Measurements from ENCODE around the gene UBE2U. TPM values are rescaled to one million over a fixed set of nuclear protein-coding genes. Genes with fewer than 3 reads are reported as not detected.
"Not testable (repeated sequence)": the region's sequence is repeated elsewhere in the genome, so short reads cannot be mapped to it uniquely, and the experiment has no call there.

UBE2U gene
- total and polyA plus RNA-seq, 12 donors, result not detected

GRCh38 chr1:64235181-64235580, 31.8 kb downstream of the UBE2U start:
- no peaks in the 10 kb centered on the region for H3K27me3 ChIP-seq
- no peak for DNase-seq
- intact Hi-C loops (cut with DNase I), result no loop called here
- no peak for TF ChIP-seq POLR2A (IDR thresholded peaks at IDR 0.05)
- TF ChIP-seq CTCF (IDR thresholded peaks at IDR 0.05), result no peak
- H3K36me3 ChIP-seq (replicated peaks in 1 of 2), result no peaks in the 10 kb centered on the region
- no peaks in the 10 kb centered on the region for H3K9me3 ChIP-seq (replicated peaks in 1 of 3)
- no peak overlapping the region for H3K4me3 ChIP-seq
- H3K27ac ChIP-seq, result no peak overlapping the region
- no peaks in the 10 kb centered on the region for H3K4me1 ChIP-seq (replicated peaks in 1 of 2)

- Histone ChIP-seq H3K27me3 (no peaks in the 10 kb centered on the region), H3K27ac (no peak overlapping the region), H3K4me1 (replicated peaks in 1 of 2) (no peaks in the 10 kb centered on the region), H3K4me3 (no peak overlapping the region), H3K36me3 (replicated peaks in 1 of 2) (no peaks in the 10 kb centered on the region), H3K9me3 (replicated peaks in 1 of 3) (no peaks in the 10 kb centered on the region)
- intact Hi-C loops (cut with DNase I), result no loop called here
- 85 to 95% (median 90%) methylated on average over 1 of the region's 1 CpG for WGBS, 4 donors
- no peak for TF ChIP-seq POLR2A (IDR thresholded peaks at IDR 0.05)
- TF ChIP-seq CTCF (IDR thresholded peaks at IDR 0.05), result no peak
- DNase-seq, result no peak
Measured at GRCh38 chr1:64235910-64236309, 32.5 kb downstream of the UBE2U start.

GRCh38 chr1:64236541-64236954, 33.1 kb downstream of the UBE2U start:
- WGBS, 4 donors, result 72 to 86% (median 76%) methylated on average over 1 of the region's 1 CpG
- H3K27me3 ChIP-seq, result no peaks in the 10 kb centered on the region
- DNase-seq, result no peak
- no peaks in the 10 kb centered on the region for H3K9me3 ChIP-seq (replicated peaks in 1 of 3)
- no peak overlapping the region for H3K4me3 ChIP-seq
- intact Hi-C loops (cut with DNase I), result no loop called here
- H3K27ac ChIP-seq, result no peak overlapping the region
- TF ChIP-seq CTCF (IDR thresholded peaks at IDR 0.05) (no peak), POLR2A (IDR thresholded peaks at IDR 0.05) (no peak)
- H3K4me1 ChIP-seq (replicated peaks in 1 of 2), result no peaks in the 10 kb centered on the region
- H3K36me3 ChIP-seq (replicated peaks in 1 of 2), result no peaks in the 10 kb centered on the region

GRCh38 chr1:64239519-64239918, 36.1 kb downstream of the UBE2U start:
- H3K4me3 ChIP-seq; intact Hi-C loops (cut with DNase I); H3K27me3 ChIP-seq; H3K36me3 ChIP-seq (replicated peaks in 1 of 2); DNase-seq; H3K9me3 ChIP-seq (replicated peaks in 1 of 3); H3K27ac ChIP-seq; H3K4me1 ChIP-seq (replicated peaks in 1 of 2): not testable (repeated sequence)
- 79 to 93% (median 84%) methylated on average over 4 of the region's 4 CpGs for WGBS, 4 donors

GRCh38 chr1:64240206-64240605, 36.8 kb downstream of the UBE2U start:
- H3K36me3 ChIP-seq (replicated peaks in 1 of 2), result no peaks in the 10 kb centered on the region
- intact Hi-C loops (cut with DNase I), result loop anchor here (5.0 to 10.0 kb wide), 5 partner anchors 103 to 565 kb away; no protein-coding TSS in a partner anchor
- no peaks in the 10 kb centered on the region for H3K4me1 ChIP-seq (replicated peaks in 1 of 2)
- TF ChIP-seq CTCF (IDR thresholded peaks at IDR 0.05) (no peak), POLR2A (IDR thresholded peaks at IDR 0.05) (no peak)
- no peak overlapping the region for H3K27ac ChIP-seq
- H3K4me3 ChIP-seq, result no peak overlapping the region
- H3K9me3 ChIP-seq (replicated peaks in 1 of 3), result no peaks in the 10 kb centered on the region
- H3K27me3 ChIP-seq, result no peaks in the 10 kb centered on the region
- DNase-seq, result peak in 1 of 7 donors; percentile 7

Data from adrenal gland (tissue), 12 donors.